Left lobe of liver (tissue), 2 donors: Measurements from ENCODE around the gene LRMDA. TPM values are rescaled to one million over a fixed set of nuclear protein-coding genes. Genes with fewer than 3 reads are reported as not detected.
"Not testable (repeated sequence)": the region's sequence is repeated elsewhere in the genome, so short reads cannot be mapped to it uniquely, and the experiment has no call there.

Source experiments
- ATAC-seq: fragments of 200-7000 bp; cut with Tn5 transposase; one replicate; pipeline ENCODE4 v1.9.1; 2020; ENCODE audit warnings: mild to moderate bottlenecking, moderate library complexity
- DNase-seq: peaks from one replicate; pipeline ENCODE4 v3.0.0-alpha.2; 2020; ENCODE audit warnings: low spot score
- total RNA-seq: library from RNA; stranded (reverse); gene quantifications from one replicate; pipeline ENCODE4 v1.2.1, GENCODE V29; 2021
- donor health status: DM: no; HTN: no; CAD: no; lungs with moderate emphysema.
- donor health status: DM: no; HTN: yes; CAD: no.

Gene LRMDA
- total RNA-seq, 1 donor from 2014 or later = 9.1 TPM

- ATAC-seq = peak; percentile 76
Measured at GRCh38 chr10:75726522-75727483, 295.4 kb downstream of the LRMDA start.

DNA sequence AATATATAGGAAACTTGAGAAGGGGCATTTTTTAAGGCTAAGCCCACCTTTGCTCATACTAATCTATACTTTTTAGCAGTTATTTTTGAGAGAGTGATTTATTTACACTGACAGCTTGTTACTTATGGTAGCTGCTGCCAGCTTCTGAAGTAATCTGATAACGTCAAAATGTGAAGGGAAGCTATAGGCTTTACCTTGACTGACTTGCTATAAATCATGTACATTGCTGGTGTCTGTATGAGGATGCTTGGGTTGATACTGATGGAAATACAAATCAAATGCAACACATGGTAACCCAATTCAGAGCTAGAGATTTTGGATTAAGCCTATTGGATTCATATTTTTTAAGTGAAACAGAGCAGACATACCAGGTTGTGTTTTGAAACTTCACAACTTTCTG lies 299.4 kb downstream of the LRMDA start:
- no peak for DNase-seq
- ATAC-seq = no peak

More at GRCh38 chr10:75726522-75727483, 295.4 kb downstream of the LRMDA start:
- no peak for DNase-seq

DNA sequence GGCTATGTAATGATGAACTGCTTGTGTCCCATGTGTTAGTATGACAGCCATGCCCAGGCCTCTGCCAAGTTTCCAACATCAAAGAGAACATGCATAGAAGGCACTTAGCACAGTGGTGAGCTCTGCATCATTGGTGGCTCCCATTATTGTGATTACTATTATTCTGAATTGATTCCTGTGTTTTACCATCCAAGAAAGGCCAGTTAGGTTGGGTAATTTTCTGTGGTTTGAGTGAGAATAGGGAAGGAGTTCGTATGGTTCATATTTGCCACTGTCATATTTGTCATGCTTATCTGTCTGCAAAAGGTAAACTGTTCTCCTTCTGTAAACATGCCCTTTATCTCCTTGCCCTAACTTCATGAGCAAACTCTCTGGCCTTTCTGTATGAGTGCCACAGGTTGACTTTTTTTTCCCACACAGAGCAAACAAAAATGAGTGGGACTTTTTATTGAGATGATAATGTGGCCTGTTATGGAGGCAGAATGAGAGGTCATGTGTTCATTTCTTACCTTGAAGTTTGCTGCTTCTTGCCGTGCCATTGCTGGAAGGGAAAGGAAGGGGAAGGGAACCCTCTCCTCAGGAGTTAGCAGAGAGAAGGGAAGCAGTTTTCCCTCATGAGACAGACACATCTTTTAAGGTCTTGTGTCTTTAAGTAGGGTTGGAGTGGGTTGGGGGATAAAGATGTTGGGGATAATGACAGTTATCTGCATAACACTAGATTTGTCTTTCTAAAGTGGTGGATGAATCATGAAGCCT lies 301.9 kb downstream of the LRMDA start:
- ATAC-seq = peak; percentile 95
- DNase-seq = no peak

DNA sequence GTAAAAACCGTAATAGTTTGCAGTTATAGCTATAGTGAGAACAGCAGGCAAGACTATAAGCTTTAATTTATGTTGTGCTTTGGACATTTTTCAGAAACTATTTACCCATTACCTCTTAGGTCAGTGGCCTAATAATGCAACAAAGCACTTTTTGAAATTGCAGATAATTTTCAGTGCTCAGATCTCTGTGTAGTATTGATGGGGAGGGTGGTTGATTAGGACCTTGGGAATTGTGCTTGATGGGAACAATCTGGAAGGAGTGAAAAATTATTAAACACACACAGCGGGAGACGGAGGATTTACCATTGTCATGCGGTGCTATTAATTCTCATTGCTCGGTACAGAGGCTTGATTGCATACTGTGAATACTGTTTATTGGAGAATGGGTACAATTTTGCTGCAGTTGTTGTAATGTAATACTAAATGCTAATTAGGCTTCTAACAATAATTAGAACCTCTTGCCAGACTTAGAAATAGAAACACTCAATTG lies 304.8 kb downstream of the LRMDA start:
- ATAC-seq = no peak

DNA sequence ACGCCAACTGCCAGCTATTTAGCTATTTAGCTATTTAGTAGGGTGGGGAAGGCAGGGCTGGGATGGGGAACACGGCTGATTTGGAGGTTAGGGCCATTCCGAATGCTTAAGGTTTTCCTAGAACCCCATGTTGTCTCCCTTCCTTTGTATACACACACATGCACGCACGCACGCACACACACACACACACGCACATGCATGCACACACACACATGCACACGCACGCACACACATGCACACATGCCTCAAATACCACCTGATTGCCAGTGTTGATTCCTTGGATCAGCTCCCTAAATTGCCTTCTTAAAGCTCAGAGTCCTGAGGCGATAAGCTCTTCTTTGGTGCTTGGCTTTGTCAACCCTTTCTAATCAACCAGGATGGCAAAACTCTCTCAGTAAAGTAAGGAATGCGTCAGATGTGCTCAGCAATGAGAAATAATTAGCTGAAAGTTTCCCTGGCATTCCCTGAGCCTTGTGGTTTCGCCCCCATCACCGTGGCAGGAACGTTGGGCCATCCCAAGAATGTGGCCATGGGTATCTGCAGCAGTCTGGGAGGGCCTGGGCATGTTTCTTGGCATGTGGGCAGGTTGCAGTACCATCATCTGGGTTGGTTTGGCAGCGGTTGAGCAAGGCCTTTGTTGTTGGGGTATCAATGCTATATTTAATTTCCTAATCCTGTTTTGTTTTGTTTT lies 305.6 kb downstream of the LRMDA start:
- DNase-seq (no peak), ATAC-seq (no peak)

More for the DNA sequence above, 304.8 kb downstream of the LRMDA start:
- no peak for DNase-seq

- ATAC-seq (no peak), DNase-seq (no peak)
Measured at GRCh38 chr10:75737580-75737949, 306.1 kb downstream of the LRMDA start.

- ATAC-seq (no peak), DNase-seq (no peak)
Measured at GRCh38 chr10:75738924-75739323, 307.5 kb downstream of the LRMDA start.

DNA sequence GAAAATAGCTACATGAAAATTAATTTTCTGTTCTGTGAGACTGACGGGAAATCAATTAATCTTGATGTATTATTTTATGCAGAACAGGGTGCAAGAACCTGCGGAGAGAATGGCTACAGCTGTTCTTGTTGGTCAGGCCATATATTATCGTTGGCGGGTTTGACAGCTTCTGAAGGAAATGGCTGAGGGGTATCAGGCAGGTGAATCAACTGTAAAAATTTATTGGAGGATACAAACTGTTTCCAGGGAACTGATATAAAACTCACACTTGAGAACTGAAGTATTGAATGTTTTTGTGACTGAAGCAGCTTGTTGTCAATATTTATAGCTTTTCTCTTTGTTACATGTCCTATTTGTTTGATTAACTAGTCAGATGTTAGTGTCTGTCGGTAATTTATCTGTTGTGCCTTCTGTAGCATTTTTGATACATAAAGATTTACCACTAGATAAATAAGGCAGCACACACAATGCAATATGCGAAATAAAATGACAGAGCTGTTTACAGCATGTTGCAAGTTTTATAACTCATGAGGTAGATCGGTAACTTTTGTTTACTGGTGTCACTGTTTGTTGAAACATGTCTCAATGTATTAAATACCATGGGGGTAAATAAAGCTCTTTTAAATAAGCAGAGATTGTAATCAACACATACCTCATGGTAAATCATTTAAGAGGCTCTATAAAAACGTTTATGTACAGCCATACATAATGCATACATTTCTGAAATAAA lies 308.2 kb downstream of the LRMDA start:
- ATAC-seq (no peak), DNase-seq (no peak)

GRCh38 chr10:75740541-75740940 lies 309.1 kb downstream of the LRMDA start:
- no peak for DNase-seq
- ATAC-seq = no peak

GRCh38 chr10:75742355-75742754 lies 310.9 kb downstream of the LRMDA start:
- DNase-seq = no peak
- ATAC-seq = no peak

- peak; percentile 38 for ATAC-seq
- DNase-seq = no peak
Measured at GRCh38 chr10:75743291-75743778, 311.9 kb downstream of the LRMDA start.

DNA sequence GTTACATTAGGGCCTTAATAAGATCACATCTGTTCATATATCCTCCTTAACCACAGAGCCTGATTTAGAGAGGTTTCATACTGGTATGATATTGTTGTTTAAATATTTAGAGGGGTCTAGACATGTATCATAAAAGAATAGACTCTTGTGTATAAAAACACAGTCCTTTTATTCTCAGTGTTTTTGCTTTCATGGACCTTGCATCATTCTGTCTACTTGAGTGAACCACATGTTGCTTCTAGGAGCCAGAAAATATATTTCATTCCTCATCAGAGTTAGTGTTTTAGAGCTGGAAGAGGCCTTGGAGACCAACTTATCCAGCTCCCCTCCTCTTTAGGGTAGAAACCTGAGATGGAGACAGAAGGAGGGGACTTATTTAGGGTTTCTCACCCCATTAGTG lies 312.8 kb downstream of the LRMDA start:
- ATAC-seq (no peak), DNase-seq (no peak)

DNA sequence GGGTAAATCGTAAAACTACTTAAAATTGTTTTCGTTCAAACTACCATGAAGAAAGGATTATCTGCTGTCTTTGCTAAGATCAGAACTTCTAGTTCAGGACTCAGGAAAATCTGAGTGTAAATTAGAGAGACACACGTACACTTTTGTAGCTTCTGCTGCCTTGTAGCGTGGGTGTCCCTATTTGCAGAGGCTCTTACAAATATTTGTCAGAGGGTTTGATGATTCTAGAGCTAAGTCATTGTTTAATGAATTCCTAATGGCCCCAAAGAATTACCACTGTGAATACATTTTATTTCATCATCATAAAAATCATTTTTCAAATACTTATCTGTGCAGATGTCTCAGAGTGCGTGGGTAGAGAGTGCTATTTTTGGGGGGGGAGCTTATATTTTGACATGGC lies 314.9 kb downstream of the LRMDA start:
- peak; percentile 72 for ATAC-seq
- no peak for DNase-seq

- DNase-seq, ATAC-seq: not testable (repeated sequence)
Measured at GRCh38 chr10:75750093-75750875, 318.9 kb downstream of the LRMDA start.

- ATAC-seq = no peak
Measured at GRCh38 chr10:75751232-75751631, 319.8 kb downstream of the LRMDA start.

DNA sequence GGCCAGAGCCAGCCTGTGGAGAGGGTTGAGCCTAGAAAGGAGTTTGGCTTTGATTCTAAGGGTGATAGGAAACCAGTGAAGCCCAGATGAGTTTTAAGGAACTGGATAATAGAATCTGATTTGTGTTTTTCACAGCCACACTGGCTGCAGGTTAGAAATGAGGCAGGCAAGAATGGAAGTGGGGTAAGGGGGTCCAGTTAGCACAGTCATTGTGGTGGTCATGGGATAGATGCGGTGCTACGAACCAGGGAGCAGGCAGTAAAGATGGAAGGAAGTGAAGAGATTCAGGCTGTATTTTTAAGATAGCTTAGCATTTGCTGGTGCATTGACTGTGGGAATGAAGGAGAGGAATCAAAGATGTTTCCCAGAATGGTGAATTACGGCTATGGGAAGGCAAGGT lies 322.2 kb downstream of the LRMDA start:
- ATAC-seq = no peak
- no peak for DNase-seq

More at GRCh38 chr10:75751232-75751631, 319.8 kb downstream of the LRMDA start:
- no peak for DNase-seq

DNA sequence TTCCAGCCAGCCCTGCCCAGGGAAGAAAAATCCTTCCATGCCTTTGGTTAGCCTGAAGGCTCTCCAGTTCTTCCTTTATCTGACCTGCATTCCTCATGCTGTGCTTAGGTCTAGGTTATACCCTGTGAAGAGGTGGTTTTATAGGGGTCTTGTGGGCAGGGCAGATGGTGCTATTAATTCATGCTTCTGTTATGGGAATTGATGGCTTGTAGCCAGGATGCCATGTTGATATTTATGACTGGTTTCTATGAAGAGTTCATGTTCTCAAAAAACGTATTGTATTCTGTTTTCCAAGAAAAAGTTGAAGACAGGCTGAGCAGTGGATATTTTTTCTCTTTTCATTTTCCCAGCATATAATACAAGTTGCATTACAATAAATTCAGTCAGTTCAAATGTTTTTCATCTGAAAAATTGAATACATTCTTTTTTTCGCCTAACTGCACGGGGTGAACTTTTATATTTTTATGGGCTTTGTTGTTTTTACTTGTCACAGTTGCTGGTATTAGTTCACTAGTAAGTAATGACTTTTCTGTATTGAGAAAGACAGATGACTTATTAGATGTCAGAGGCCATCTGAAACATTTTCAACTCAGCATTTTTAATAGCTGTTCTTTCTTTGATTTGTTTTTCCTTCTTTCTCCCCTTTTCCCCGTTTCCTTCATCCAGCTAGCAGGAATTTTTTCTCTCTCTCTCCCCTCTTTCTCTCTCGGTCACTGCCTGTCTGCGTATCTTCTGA lies 322.8 kb downstream of the LRMDA start:
- no peak for ATAC-seq
- DNase-seq = no peak

DNA sequence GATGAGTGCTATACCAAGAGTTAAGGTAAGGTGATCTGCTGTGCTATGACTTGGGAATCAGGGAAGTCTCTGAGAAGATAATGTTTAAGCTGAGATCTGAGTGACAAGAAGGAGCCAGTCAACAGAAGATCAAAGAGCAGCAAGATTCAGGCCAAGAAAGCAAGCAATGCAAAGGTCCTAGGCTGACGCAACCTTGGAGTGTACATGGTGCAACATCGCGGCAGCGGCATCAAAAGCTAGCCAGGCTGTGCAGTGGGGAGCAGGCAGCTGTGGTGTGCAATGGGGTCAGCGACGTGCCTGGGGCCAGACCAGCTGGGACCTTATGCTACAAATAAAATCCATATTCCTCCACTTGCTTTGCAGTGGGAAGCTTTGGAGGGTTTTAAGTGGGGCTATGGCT lies 324.1 kb downstream of the LRMDA start:
- peak; percentile 73 for DNase-seq
- peak; percentile 94 for ATAC-seq

DNA sequence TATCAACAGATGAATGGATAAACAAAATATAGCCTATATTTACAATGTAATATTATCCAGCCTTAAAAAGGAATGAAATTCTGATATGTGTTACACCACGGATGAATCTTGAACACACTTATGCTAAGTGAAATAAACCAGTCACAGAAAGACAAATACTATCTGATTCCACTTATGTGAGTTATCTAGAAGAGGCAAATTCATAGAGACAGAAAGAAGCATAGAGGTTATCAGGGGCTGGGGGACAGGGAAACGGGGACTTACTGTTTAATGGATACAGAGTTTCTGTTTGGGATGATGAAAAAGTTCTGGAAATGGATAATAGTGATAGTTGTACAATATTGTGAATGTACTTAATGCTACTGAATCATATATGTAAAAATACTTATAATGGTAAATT lies 329.9 kb downstream of the LRMDA start:
- no peak for DNase-seq
- no peak for ATAC-seq
